ENCODE data around the gene TIPARP.

The TIPARP gene

GRCh38 chr3:156658732-156659090, 15.7 kb upstream of the TIPARP start:
- DNase-seq (ENCODE audit: low read depth) = no peak
- TF ChIP-seq, protein P1, sequence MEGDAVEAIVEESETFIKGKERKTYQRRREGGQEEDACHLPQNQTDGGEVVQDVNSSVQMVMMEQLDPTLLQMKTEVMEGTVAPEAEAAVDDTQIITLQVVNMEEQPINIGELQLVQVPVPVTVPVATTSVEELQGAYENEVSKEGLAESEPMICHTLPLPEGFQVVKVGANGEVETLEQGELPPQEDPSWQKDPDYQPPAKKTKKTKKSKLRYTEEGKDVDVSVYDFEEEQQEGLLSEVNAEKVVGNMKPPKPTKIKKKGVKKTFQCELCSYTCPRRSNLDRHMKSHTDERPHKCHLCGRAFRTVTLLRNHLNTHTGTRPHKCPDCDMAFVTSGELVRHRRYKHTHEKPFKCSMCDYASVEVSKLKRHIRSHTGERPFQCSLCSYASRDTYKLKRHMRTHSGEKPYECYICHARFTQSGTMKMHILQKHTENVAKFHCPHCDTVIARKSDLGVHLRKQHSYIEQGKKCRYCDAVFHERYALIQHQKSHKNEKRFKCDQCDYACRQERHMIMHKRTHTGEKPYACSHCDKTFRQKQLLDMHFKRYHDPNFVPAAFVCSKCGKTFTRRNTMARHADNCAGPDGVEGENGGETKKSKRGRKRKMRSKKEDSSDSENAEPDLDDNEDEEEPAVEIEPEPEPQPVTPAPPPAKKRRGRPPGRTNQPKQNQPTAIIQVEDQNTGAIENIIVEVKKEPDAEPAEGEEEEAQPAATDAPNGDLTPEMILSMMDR (conservative IDR thresholded peaks at IDR 0.05; ENCODE audit: low read length) = no peak
- no peak overlapping the region for H3K4me3 ChIP-seq (ENCODE audit: low read length)

DNA sequence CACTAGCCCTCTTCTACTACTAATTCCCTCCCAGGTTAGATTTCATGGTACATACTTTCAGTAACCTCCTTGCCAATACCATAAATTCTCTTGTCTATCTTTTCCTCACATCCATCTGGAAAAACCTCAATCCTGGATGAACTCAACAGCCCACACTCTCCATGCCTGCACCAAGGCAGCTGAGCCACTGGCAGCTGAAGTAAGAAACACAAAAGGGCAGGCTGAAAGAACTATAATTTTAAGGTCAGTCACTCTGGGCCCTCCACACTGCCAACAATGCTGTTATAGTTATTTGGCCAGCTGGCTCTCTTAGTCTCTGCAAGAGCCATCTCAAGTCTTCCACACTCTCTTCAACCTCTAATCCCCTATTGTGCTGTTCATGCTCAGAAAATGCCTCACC, 15.1 kb upstream of the TIPARP start:
- no peak overlapping the region for H3K4me3 ChIP-seq (ENCODE audit: low read length)
- peak; percentile 15 for DNase-seq (ENCODE audit: low read depth)
- TF ChIP-seq, protein P1 (conservative IDR thresholded peaks at IDR 0.05; ENCODE audit: low read length) = no peak

GRCh38 chr3:156661155-156661554, 13.2 kb upstream of the TIPARP start:
- TF ChIP-seq, protein P1 (conservative IDR thresholded peaks at IDR 0.05; ENCODE audit: low read length) = no peak
- no peak overlapping the region for H3K4me3 ChIP-seq (ENCODE audit: low read length)
- no peak for DNase-seq (ENCODE audit: low read depth)

GRCh38 chr3:156664011-156664830, 10.2 kb upstream of the TIPARP start:
- no peak overlapping the region for H3K4me3 ChIP-seq (ENCODE audit: low read length)
- TF ChIP-seq, protein P1 (conservative IDR thresholded peaks at IDR 0.05; ENCODE audit: low read length) = no peak
- DNase-seq (ENCODE audit: low read depth) = no peak

DNA sequence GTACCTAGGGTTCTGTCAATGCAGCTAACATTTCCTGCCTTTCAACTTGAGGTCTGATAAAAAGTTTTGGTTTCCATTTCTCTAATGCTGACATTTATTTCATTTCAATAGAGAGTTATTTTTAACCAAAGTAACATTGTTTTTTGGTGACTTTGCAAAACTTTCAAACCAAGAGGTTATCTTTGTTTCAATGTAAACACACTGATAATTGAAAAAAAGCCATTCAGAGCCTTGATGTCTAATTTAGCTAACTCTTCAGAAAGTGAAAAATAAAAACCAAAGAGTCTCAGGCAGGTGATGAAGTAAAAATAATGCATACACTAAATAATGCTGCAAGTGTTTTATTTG, 9.6 kb upstream of the TIPARP start:
- no peak overlapping the region for H3K4me3 ChIP-seq (ENCODE audit: low read length)
- DNase-seq (ENCODE audit: low read depth) = no peak
- TF ChIP-seq, protein P1 (conservative IDR thresholded peaks at IDR 0.05; ENCODE audit: low read length) = no peak

GRCh38 chr3:156665291-156665690, 9.1 kb upstream of the TIPARP start:
- TF ChIP-seq, protein P1 (conservative IDR thresholded peaks at IDR 0.05; ENCODE audit: low read length) = no peak
- no peak for DNase-seq (ENCODE audit: low read depth)
- no peak overlapping the region for H3K4me3 ChIP-seq (ENCODE audit: low read length)

DNA sequence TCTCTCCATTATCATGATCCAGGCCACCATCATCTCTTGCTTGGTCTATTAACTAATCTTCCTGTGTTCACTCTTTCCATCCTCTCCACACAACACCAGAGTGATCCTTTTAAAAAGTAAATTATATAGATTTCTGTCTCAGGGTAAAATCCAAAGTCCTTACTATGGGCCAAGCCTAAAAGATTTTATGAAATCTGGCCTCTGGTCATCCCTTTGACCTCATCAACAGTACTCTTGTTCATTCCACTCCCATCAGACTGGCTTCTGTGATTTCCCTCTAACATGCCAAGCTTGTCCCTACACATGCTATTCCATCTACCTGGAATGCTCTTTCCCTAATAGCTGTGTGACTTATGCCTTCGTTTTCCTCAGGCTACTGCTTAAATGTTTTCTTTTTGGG, 8.3 kb upstream of the TIPARP start:
- no peak for DNase-seq (ENCODE audit: low read depth)

More for the DNA sequence above, 8.3 kb upstream of the TIPARP start:
- no peak overlapping the region for H3K4me3 ChIP-seq (ENCODE audit: low read length)
- TF ChIP-seq, protein P1 (conservative IDR thresholded peaks at IDR 0.05; ENCODE audit: low read length) = no peak

All from AG10803 (cell line).